Iris pigment epithelial cell (primary cell): Measurements from ENCODE around the gene MUC2.

Experiments used
- DNase-seq: peaks from one replicate; pipeline ENCODE4 v3.0.0-alpha.2; 2011; ENCODE audit warnings: low read depth

The MUC2 gene

GRCh38 chr11:1036931-1037330 lies 37.7 kb upstream of the MUC2 start:
- no peak for DNase-seq

- DNase-seq, result no peak
Observed at GRCh38 chr11:1037506-1038055, 37.1 kb upstream of the MUC2 start.

- no peak for DNase-seq
Observed at GRCh38 chr11:1038361-1038760, 36.3 kb upstream of the MUC2 start.

GRCh38 chr11:1038921-1039320 lies 35.8 kb upstream of the MUC2 start:
- no peak for DNase-seq

GRCh38 chr11:1039481-1040427 lies 34.9 kb upstream of the MUC2 start:
- DNase-seq, result no peak

- no peak for DNase-seq
Observed at GRCh38 chr11:1040428-1041148, 34.1 kb upstream of the MUC2 start.

GRCh38 chr11:1041149-1041467 lies 33.6 kb upstream of the MUC2 start:
- no peak for DNase-seq

- DNase-seq, result no peak
Observed at GRCh38 chr11:1041471-1041870, 33.2 kb upstream of the MUC2 start.

GRCh38 chr11:1041936-1042608 lies 32.6 kb upstream of the MUC2 start:
- DNase-seq, result no peak

GRCh38 chr11:1042626-1043562 lies 31.8 kb upstream of the MUC2 start:
- DNase-seq, result no peak

GRCh38 chr11:1043563-1044096 lies 31.0 kb upstream of the MUC2 start:
- no peak for DNase-seq

- no peak for DNase-seq
Observed at GRCh38 chr11:1044160-1044559, 30.5 kb upstream of the MUC2 start.

- no peak for DNase-seq
Observed at GRCh38 chr11:1047595-1048156, 27.0 kb upstream of the MUC2 start.

GRCh38 chr11:1048375-1049070 lies 26.2 kb upstream of the MUC2 start:
- DNase-seq, result no peak

- DNase-seq, result no peak
Observed at GRCh38 chr11:1049071-1049405, 25.6 kb upstream of the MUC2 start.

- DNase-seq, result no peak
Observed at GRCh38 chr11:1049431-1049891, 25.2 kb upstream of the MUC2 start.

GRCh38 chr11:1049911-1050580 lies 24.6 kb upstream of the MUC2 start:
- DNase-seq, result no peak

GRCh38 chr11:1050581-1051355 lies 23.9 kb upstream of the MUC2 start:
- DNase-seq, result peak; percentile 51
